Lower leg skin (tissue), 4 donors: Measurements from ENCODE around the gene GPATCH11. TPM values are rescaled to one million over a fixed set of nuclear protein-coding genes. Genes with fewer than 3 reads are reported as not detected.

Experiments used
- DNase-seq, 2 donors: peaks; one replicate each; pipeline ENCODE4 v3.0.0-alpha.2; 2019; ENCODE audit warnings: low spot score in 2 of 2
- H3K4me3 ChIP-seq: fragments of 200-600 bp; sonication (generic); 2 replicates; pipeline ENCODE4 v1.5.1; 2017; ENCODE audit warnings: mild to moderate bottlenecking, low read depth; ENCODE audit not compliant: poor library complexity, severe bottlenecking
- POLR2A ChIP-seq, 2 donors: fragments of 450-650 bp; IDR thresholded peaks; one replicate each; pipeline ENCODE4 v1.6.1; 2016 to 2017; ENCODE audit warnings: antibody characterized with exemption in 2 of 2, mild to moderate bottlenecking in 1 of 2, moderate library complexity in 1 of 2
- WGBS, 2 donors: methylation state at CpG; one replicate each; pipeline ENCODE4 v1.1.5; 2018; 5-methylcytosine and 5-hydroxymethylcytosine counted together
- intact Hi-C: fragments of 100-400 bp; cut with DNase I; formaldehyde crosslinking; loops from one replicate; pipeline ENCODE4 v1.15.0; 2023; ENCODE audit warnings: low total_unique reads
- total RNA-seq, 4 donors: library from RNA; depleted of rRNA; stranded (reverse); fragments of >200 nt; gene quantifications; one replicate each; pipeline ENCODE4 v1.1.0, GENCODE V29; 2016
- TF ChIP-seq, protein P1 (sequence below), 3 donors: fragments of 450-650 bp; IDR thresholded peaks; one replicate each; pipeline ENCODE4 v1.5.1; 2016; ENCODE audit warnings: antibody characterized with exemption in 3 of 3, mild to moderate bottlenecking in 3 of 3, moderate library complexity in 2 of 3

GPATCH11 gene
- total RNA-seq, 4 donors from 2014 or later = 5.4 to 7.6 (median 6.7) TPM

DNA sequence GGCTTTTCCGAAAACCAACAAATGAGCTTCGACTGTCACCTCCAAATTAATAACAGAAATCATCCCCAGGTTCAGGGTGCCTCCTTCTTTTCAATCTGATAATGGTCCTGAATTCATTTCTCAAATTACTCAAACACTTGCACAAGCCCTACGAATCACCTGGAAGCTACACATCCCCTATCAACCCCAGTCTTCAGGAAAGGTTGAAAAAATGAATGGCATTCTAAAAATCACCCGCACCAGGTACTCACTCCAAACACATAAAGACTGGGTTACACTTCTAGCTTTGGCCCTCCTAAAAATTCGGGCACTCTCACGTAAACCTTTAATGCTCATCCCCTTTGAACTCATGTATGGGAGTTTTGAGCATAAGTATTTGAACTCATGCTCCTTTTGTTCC is 48.6 kb downstream of the GPATCH11 start:
- 98% methylated on average over 6 of the region's 6 CpGs for WGBS, 2 donors
- DNase-seq = no peak
- no peak overlapping the region for H3K4me3 ChIP-seq
- TF ChIP-seq POLR2A (IDR thresholded peaks at IDR 0.05) = no peak
- TF ChIP-seq, protein P1, sequence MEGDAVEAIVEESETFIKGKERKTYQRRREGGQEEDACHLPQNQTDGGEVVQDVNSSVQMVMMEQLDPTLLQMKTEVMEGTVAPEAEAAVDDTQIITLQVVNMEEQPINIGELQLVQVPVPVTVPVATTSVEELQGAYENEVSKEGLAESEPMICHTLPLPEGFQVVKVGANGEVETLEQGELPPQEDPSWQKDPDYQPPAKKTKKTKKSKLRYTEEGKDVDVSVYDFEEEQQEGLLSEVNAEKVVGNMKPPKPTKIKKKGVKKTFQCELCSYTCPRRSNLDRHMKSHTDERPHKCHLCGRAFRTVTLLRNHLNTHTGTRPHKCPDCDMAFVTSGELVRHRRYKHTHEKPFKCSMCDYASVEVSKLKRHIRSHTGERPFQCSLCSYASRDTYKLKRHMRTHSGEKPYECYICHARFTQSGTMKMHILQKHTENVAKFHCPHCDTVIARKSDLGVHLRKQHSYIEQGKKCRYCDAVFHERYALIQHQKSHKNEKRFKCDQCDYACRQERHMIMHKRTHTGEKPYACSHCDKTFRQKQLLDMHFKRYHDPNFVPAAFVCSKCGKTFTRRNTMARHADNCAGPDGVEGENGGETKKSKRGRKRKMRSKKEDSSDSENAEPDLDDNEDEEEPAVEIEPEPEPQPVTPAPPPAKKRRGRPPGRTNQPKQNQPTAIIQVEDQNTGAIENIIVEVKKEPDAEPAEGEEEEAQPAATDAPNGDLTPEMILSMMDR (IDR thresholded peaks at IDR 0.05) = no peak
- intact Hi-C loops = no loop called here

DNA sequence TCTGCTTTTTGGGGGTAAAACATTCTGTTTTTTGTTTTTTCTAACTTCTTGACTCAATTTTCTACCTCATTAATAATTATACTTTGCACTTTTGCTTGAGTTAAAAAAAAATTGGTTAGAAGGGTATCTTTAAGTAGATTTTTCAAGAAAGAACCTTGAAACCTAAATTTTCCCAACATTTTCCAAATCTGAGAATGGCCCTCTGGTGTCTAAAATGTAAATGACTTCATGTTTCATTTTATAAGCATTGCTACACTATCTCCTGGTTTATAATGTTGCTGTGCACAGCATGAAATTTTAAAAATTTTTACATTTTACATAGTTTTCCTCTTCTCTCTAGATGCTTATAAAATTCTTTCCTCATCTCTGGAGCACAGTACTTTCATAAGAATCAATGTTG is 58.2 kb downstream of the GPATCH11 start:
- DNase-seq = no peak
- H3K4me3 ChIP-seq = no peak overlapping the region
- TF ChIP-seq, protein P1 (IDR thresholded peaks at IDR 0.05) = no peak
- no peak for TF ChIP-seq POLR2A (IDR thresholded peaks at IDR 0.05)
- intact Hi-C loops = no loop called here

DNA sequence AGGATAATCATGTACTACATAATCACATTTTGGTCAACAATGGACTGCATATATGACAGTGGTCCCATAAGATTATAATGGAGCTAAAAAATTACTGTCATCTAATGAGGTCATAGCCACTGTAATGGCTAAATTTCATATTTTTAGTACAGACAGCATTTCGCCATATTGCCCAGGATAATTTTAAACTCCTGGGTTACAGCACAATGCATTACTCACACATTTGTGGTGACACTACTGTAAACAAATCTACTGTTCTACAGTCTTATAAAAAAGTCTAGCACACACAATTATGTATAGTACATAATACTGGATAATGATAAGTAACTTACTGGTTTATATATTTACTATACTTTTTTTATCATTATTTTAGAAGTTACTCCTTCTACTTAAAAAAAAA is 59.7 kb downstream of the GPATCH11 start:
- WGBS, 2 donors = 87 to 93% methylated on average over 1 of the region's 1 CpG
- TF ChIP-seq POLR2A (IDR thresholded peaks at IDR 0.05) = no peak
- TF ChIP-seq, protein P1 (IDR thresholded peaks at IDR 0.05) = no peak
- intact Hi-C loops = no loop called here
- no peak for DNase-seq
- H3K4me3 ChIP-seq = no peak overlapping the region

DNA sequence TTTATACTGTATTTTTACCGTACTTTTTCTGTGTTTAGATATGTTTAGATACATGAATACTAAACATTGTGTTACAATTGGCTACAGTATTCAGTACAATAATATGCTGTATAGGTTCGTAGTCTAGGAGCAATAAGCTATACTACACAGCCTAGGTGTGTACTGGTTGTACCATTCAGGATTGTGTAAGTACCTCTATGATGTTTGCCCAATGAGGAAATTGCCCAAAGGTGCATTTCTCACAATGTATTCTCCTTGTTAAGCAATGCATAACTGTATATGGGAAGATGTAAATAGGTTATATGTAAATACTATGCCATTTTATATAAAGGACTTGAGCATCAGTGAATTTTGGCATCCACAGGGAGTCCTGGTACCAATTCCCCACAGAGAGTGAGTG is 61.7 kb downstream of the GPATCH11 start:
- intact Hi-C loops = no loop called here
- no peak for DNase-seq
- no peak overlapping the region for H3K4me3 ChIP-seq
- 90 to 92% methylated on average over 2 of the region's 2 CpGs for WGBS, 2 donors
- TF ChIP-seq, protein P1 (IDR thresholded peaks at IDR 0.05) = no peak
- no peak for TF ChIP-seq POLR2A (IDR thresholded peaks at IDR 0.05)

DNA sequence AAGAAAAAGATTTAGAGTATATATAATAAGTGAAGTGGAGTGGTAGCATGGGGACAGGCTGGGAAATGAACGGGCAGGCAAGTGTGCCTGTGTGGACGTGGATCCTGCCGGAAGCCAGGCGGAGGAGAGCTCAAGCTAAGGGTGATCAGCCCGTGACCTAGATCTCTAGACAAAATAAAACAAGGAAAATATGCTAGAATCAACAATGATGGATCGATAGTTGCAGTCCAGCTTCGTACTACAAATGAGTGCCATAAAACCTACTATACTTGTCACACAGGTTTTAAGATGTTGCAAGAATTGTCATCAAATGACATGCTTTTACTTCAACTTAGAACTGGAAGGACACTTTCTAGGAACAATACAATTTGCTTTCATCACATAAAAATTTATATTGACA is 64.0 kb downstream of the GPATCH11 start:
- TF ChIP-seq POLR2A (IDR thresholded peaks at IDR 0.05) = no peak
- TF ChIP-seq, protein P1 (IDR thresholded peaks at IDR 0.05) = no peak
- intact Hi-C loops = no loop called here
- no peak for DNase-seq
- 75 to 81% methylated on average over 7 of the region's 7 CpGs for WGBS, 2 donors
- no peak overlapping the region for H3K4me3 ChIP-seq

Other genes starting within 250 kb of the GPATCH11 start
- gene STRN, start 118.0 kb upstream of the GPATCH11 start, total RNA-seq = 10 to 100 TPM; 34.4 to 41.9 (median 37.9) TPM
- gene HEATR5B, start 146 bp upstream of the GPATCH11 start, total RNA-seq = 10 to 100 TPM; 29.9 to 33.7 (median 31.1) TPM
- 10 to 100 TPM in 1 of 4 donors, 1 to 10 TPM in 3; 5.3 to 10.7 (median 7.4) TPM for gene EIF2AK2, start 72.5 kb downstream of the GPATCH11 start, total RNA-seq
- not detected for gene SULT6B1, start 104.2 kb downstream of the GPATCH11 start, total RNA-seq
- gene CEBPZOS, start 112.0 kb downstream of the GPATCH11 start, total RNA-seq = 10 to 100 TPM; 10.9 to 18.1 (median 16.6) TPM
- 10 to 100 TPM; 21.0 to 28.5 (median 25.2) TPM for gene CEBPZ, start 147.1 kb downstream of the GPATCH11 start, total RNA-seq
- gene NDUFAF7, start 147.1 kb downstream of the GPATCH11 start, total RNA-seq = 10 to 100 TPM in 2 of 4 donors, 1 to 10 TPM in 2; 7.5 to 16.1 (median 12.7) TPM
- 10 to 100 TPM; 24.8 to 38.4 (median 30.9) TPM for gene PRKD3, start 240.3 kb downstream of the GPATCH11 start, total RNA-seq